HG02943 (cell line): ENCODE data around the gene EGLN2.
"Not testable (repeated sequence)": the region's sequence is repeated elsewhere in the genome, so short reads cannot be mapped to it uniquely, and the experiment has no call there.

Source experiments
- ATAC-seq: cut with Tn5 transposase; IDR thresholded peaks from one replicate; pipeline ENCODE4 v1.9.1; 2021; ENCODE audit warnings: mild to moderate bottlenecking, low read depth, moderate library complexity; ENCODE audit not compliant: unreplicated experiment

The EGLN2 gene

GRCh38 chr19:40836754-40837429, 37.9 kb downstream of the EGLN2 start:
- no peak for ATAC-seq

GRCh38 chr19:40838477-40838876, 39.5 kb downstream of the EGLN2 start:
- ATAC-seq, result not testable (repeated sequence)

- ATAC-seq, result not testable (repeated sequence)
These were observed 43.0 kb downstream of the EGLN2 start for GRCh38 chr19:40842012-40842411.

GRCh38 chr19:40842997-40843652, 44.1 kb downstream of the EGLN2 start:
- ATAC-seq, result not testable (repeated sequence)

GRCh38 chr19:40843653-40844052, 44.7 kb downstream of the EGLN2 start:
- not testable (repeated sequence) for ATAC-seq

- ATAC-seq, result not testable (repeated sequence)
These were observed 47.7 kb downstream of the EGLN2 start for GRCh38 chr19:40846722-40847121.

- ATAC-seq, result not testable (repeated sequence)
These were observed 51.3 kb downstream of the EGLN2 start, which contains the start of gene CYP2A6 for GRCh38 chr19:40850277-40850676. Gene CYP2A6 (minus strand): TSS chr19:40850447. CDS start chr19:40850426, 21 bp downstream.

- ATAC-seq, result not testable (repeated sequence)
These were observed 53.6 kb downstream of the EGLN2 start for GRCh38 chr19:40852467-40853152.
